T-helper 1 cell treated with Interleukin-12 subunit alpha and Interleukin-12 subunit beta and Interleukin-4 antibody, amounts not matched to agents 30 μg/mL and 1 μg/mL, for 36 hours (primary cell): Measurements from ENCODE around the gene UIMC1.
A peak's percentile ranks its signal among the peaks of the same experiment; 100 is the strongest.

Source experiments
- H3K27ac Mint-ChIP-seq: one replicate; pipeline ENCODE4 v1.8.0; 2021; ENCODE audit warnings: mild to moderate bottlenecking, mixed read lengths
- H3K27me3 Mint-ChIP-seq: one replicate; pipeline ENCODE4 v1.8.0; 2021; ENCODE audit warnings: low read depth, mixed read lengths
- H3K36me3 Mint-ChIP-seq: one replicate; pipeline ENCODE4 v1.8.0; 2021; ENCODE audit warnings: low read depth, mixed read lengths
- H3K4me1 Mint-ChIP-seq: one replicate; pipeline ENCODE4 v1.8.0; 2021; ENCODE audit warnings: low read depth, mixed read lengths
- H3K4me3 Mint-ChIP-seq: one replicate; pipeline ENCODE4 v1.8.0; 2021; ENCODE audit warnings: mild to moderate bottlenecking, moderate library complexity, mixed read lengths
- H3K9me3 Mint-ChIP-seq: one replicate; pipeline ENCODE4 v1.8.0; 2021; ENCODE audit warnings: mixed read lengths

Gene UIMC1

DNA sequence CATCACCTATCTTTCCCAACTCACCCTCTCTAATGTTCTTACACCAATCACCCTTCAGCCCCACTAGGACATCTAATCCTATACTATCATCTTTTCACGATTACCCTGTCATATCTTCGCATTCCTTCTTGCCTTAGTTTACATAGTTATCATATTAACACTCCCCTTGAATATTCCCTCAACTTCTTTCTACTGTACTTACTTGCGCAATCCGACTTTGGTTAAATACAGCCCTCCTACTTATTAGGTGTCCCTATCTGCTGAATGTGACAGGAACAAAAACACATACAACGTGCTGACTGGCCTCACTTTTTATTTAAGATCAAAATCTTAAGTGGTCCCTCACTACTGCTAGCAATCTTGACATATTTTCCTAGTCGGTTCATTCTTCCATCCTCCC, 88.0 kb downstream of the UIMC1 start:
- no peak overlapping the region for H3K27ac Mint-ChIP-seq
- no peaks in the 10 kb centered on the region for H3K27me3 Mint-ChIP-seq
- H3K4me1 Mint-ChIP-seq: peaks cover 5% of the 10 kb centered on the region
- H3K4me3 Mint-ChIP-seq: no peak overlapping the region
- peaks cover 25% of the 10 kb centered on the region for H3K36me3 Mint-ChIP-seq
- no peaks in the 10 kb centered on the region for H3K9me3 Mint-ChIP-seq

DNA sequence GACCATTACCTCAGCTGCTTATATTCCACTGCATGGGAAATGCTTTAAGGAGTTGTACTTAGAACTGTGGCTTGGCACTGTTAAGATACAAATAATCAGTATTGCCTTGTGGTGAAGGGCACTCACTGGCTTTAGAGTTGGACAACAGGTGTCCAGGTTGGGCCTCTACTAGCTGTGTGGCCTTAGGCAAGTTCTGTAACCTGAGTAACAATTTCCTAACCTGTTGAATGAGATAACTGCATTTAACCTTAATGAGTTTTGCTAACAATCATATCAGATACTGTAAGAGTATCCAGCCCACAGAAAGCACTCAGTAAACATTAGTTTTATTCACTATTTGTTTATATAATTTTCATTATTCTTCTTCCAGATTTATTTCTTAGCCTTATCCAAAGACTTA, 90.2 kb downstream of the UIMC1 start:
- Mint-ChIP-seq H3K4me1 (peaks cover 7% of the 10 kb centered on the region), H3K27me3 (no peaks in the 10 kb centered on the region), H3K9me3 (no peaks in the 10 kb centered on the region), H3K27ac (no peak overlapping the region), H3K4me3 (no peak overlapping the region), H3K36me3 (peaks cover 27% of the 10 kb centered on the region)

DNA sequence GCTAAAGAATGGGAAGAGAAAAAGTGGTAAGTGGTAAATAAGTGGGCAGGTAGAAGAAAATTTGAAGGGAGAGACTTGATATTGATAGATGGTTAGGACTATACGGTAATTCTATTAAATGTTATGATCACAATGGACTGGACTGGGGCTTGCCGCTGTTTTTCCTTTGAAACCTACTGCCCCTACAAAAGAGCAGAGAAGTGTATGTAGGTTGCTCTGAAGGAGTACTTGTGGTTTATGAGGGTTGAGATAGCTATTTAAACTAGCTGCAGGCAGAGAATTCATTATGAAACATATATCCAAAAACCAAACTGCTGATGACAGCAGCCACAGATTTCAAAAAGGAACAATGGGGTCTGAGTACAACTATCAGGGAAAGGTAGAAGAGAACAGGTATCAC, 90.7 kb downstream of the UIMC1 start:
- no peak overlapping the region for H3K27ac Mint-ChIP-seq

DNA sequence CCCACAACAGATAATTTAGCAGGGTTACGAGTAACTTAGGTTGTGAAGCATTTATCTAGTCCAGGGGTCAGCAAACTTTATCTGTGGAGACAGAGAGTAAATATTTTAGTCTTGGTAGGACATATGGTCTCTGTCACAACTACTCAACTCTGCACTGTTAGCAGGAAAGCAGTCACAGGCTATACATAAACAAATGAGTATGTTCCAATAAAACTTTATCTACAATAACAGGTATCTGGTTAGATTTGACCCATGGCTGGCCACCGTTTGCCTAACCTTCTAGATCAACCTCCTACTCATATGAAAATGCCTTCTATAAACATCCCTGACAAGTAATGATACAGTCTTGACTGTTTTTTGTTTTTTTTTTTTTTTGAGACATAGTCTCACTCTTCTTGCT, 94.5 kb downstream of the UIMC1 start:
- Mint-ChIP-seq H3K4me1 (peaks cover 8% of the 10 kb centered on the region), H3K36me3 (peaks cover 29% of the 10 kb centered on the region), H3K27ac (no peak overlapping the region), H3K9me3 (no peaks in the 10 kb centered on the region), H3K4me3 (no peak overlapping the region), H3K27me3 (no peaks in the 10 kb centered on the region)

More for the DNA sequence above, 90.7 kb downstream of the UIMC1 start:
- no peak overlapping the region for H3K4me3 Mint-ChIP-seq
- peaks cover 8% of the 10 kb centered on the region for H3K4me1 Mint-ChIP-seq
- no peaks in the 10 kb centered on the region for H3K9me3 Mint-ChIP-seq
- peaks cover 27% of the 10 kb centered on the region for H3K36me3 Mint-ChIP-seq
- H3K27me3 Mint-ChIP-seq: no peaks in the 10 kb centered on the region

DNA sequence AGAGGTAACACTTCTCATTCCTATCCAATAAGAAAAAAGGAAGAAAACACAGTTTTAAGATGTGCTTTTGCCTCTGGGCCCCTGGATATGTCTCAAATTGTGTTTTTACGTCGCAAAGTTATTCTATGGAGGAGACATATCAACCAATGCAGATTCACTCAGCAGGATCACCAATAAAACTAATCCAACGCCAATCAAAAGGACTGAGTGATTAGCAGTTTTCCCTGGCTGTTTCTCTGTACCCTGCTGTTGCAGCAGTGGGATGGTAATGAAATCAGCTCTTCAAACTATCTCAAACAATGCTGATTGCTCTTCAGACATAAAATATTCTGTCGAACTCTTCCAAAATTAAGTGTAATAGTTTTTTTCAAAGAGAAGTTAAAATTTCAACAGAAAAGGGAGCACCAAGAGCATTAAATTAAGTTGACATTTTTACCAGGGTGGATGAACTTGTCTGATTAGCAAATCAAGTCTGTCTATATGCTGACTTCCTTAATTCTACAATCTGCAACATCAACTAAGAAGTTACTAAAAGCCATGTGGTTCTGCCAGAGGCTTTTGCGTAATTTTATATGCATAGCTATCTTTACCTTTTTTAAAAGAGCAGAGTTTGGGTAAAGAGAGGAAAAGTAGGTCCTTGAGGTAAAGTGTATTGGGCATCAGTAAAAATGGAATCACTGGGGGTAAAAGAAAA, 97.8 kb downstream of the UIMC1 start:
- Mint-ChIP-seq H3K4me3 (no peak overlapping the region), H3K27ac (peak overlapping the region; percentile 43), H3K27me3 (no peaks in the 10 kb centered on the region), H3K4me1 (peaks cover 3% of the 10 kb centered on the region), H3K9me3 (no peaks in the 10 kb centered on the region), H3K36me3 (peaks cover 40% of the 10 kb centered on the region)

DNA sequence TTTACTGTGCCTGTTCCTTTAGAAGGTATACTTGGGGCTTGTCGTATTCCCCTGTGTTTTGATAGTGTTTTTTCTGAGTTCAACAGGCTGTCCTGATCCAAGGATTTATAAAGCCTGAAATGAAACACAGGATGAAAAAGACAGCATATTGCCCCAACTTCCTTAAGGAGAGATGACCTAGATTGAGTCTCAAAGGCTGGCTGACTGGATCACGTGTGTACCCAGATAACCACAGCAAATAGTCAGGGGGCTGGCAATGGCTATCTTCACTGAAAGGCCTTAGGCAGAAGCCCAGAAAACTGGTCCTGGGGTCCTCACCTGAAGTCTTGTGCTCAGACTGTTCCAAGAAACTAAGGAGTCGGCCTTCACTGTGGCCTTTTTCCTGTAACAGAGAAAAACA, 99.8 kb downstream of the UIMC1 start:
- Mint-ChIP-seq H3K27me3 (no peaks in the 10 kb centered on the region), H3K36me3 (peaks cover 51% of the 10 kb centered on the region), H3K27ac (no peak overlapping the region), H3K9me3 (no peaks in the 10 kb centered on the region), H3K4me1 (peaks cover 13% of the 10 kb centered on the region), H3K4me3 (no peak overlapping the region)

DNA sequence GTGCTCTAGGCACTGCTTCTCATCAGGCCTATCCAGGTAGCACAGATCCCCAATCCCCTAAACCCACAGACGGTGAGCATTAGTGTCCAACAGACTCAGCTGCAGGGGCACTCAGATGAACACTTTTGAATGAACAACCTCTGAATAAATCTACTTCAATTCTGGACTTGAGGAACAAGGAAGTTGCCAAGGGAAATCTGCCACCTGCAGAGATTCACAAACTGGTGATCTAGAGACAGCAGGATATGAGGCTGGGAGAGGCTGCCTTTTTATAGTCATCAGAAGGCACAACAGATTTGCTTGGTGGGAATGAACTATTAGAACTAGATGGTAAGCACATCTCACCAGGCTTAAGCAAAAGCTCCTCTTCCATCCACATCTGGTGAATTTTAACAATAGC, 100.5 kb downstream of the UIMC1 start:
- Mint-ChIP-seq H3K27me3 (no peaks in the 10 kb centered on the region), H3K36me3 (peaks cover 50% of the 10 kb centered on the region), H3K9me3 (no peaks in the 10 kb centered on the region), H3K27ac (no peak overlapping the region), H3K4me3 (no peak overlapping the region), H3K4me1 (peaks cover 13% of the 10 kb centered on the region)

DNA sequence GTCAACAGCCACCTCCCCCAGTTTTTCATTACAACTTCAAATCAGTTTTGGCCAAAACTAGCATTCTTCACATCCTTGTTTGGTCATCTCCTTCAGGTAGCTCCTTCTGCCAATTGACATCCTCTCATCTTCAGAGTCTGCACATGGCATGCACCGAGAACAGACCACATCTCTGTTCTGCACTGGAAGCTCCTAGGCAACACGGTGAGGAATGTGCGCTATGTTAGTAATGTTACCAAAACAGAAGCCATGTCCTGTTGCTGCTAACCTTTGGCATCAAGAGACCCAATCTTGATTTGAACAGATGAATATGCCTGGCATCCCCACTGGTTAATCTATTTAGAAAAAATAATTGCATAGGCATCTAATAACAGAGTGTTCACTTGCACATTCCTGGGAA, 102.3 kb downstream of the UIMC1 start:
- Mint-ChIP-seq H3K27ac (no peak overlapping the region), H3K4me3 (no peak overlapping the region), H3K27me3 (no peaks in the 10 kb centered on the region), H3K9me3 (no peaks in the 10 kb centered on the region), H3K36me3 (peaks cover 56% of the 10 kb centered on the region), H3K4me1 (peaks cover 27% of the 10 kb centered on the region)

DNA sequence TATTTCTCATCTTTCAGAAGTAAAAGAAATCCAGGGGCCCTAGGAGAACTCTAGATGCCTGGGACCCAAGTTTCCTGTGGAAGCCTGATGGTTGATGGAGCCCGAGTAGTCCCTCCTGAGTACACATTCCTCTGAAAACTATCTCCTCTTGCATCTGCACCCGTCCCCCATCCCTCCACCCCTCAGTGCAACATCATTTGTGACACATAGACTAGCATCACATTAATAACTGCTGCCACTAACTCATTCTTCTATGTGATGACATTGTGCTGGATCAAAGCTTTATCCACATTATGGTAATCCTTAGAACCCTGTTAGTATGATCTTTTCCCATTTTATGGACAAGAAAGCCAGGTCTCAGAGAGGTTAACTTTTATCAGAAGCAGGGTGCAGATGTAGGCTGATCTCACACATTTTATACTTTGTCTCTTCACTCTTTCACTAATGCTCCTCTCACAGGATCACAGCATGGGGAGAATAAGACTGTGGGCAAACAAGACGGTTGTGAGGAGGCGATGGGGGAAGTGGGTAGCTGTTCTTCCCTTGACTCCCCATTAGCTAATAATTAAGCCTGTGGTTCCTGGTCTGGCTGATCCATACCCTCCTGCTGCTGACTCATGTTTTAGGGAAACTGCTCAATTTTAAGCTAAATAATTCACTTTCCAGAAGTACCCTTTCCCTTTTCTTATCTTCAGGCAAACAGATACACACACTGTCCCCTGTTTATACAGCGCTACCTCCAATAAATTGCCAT, 103.5 kb downstream of the UIMC1 start:
- no peaks in the 10 kb centered on the region for H3K9me3 Mint-ChIP-seq
- H3K4me1 Mint-ChIP-seq: peaks cover 31% of the 10 kb centered on the region
- H3K27me3 Mint-ChIP-seq: no peaks in the 10 kb centered on the region
- peak overlapping the region; percentile 6 for H3K27ac Mint-ChIP-seq
- H3K36me3 Mint-ChIP-seq: peaks cover 51% of the 10 kb centered on the region
- H3K4me3 Mint-ChIP-seq: no peak overlapping the region

DNA sequence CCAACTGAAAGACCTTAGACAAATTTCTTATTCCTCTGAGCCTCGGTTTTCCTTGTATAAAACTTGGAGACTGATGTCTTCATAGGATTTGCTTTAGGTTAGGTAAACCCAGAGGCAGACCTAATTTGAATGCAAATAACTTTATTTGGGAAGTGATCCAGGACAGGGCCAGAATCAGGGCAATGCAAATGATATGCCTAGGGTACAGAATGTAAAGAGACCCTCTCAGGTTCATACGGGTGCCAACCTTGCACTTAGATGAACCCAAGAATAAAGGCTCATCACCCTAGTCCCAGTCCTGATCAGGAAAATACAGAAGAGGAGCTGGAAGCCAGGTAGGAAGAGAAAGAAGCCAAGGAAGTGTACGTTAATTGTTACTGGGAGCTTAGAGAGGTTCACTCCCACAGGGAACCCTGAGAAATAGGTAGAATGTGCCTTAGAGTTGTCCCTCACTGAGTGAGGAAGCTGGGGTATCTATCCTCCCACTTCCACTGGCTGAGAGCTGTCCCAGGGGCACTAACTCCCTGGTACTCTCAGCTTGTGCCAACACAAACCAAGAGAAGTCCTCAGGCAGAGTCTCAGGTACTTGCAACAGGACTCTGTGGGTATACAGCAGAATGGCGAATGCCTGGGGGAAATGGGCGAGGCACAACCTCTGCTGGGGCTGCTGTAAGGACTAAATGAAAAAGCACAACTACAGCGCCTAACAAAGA, 104.3 kb downstream of the UIMC1 start:
- Mint-ChIP-seq H3K4me3 (no peak overlapping the region), H3K27me3 (no peaks in the 10 kb centered on the region), H3K36me3 (peaks cover 46% of the 10 kb centered on the region), H3K27ac (peak overlapping the region; percentile 77), H3K9me3 (no peaks in the 10 kb centered on the region), H3K4me1 (peaks cover 31% of the 10 kb centered on the region)

DNA sequence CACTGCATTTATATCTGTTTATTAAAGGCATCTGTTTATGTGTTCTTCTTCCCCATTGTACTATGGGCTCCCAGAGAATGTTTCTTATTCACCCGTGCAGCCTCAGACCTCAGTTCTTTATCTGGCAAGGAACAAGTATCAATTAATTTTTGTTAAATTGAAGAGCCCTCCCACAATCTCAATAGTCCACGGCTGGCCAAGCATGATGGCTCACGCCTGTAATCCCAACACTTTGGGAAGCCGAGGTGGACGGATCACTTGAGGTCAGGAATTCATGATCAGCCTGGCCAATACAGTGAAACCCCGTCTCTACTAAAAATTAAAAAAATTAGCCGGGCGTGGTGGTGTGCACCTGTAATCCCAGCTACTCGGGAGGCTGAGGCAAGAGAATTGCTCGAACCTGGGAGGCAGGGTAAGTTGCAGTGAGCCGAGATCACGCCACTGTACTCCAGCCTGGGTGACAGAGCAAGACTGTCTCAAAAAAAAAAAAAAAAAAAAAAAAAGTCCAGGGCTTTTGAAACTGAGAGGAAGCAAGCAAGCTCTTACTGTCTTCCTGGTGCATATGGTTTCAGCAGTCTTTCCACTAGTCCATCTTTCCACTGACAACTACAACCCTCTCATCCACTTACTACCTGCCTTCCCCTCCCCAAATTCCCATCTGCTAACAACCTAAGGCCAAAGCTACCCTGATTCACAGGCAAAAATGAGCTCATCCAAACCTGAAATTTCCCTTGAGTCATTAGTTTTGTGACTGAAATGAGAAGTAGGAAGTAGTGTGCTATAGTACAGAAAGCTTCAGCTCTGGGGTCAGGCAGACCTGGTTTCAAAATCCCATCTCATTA, 105.1 kb downstream of the UIMC1 start:
- Mint-ChIP-seq H3K4me1 (peaks cover 33% of the 10 kb centered on the region), H3K27ac (peak overlapping the region; percentile 77), H3K4me3 (no peak overlapping the region), H3K27me3 (no peaks in the 10 kb centered on the region), H3K9me3 (no peaks in the 10 kb centered on the region), H3K36me3 (peaks cover 44% of the 10 kb centered on the region)

DNA sequence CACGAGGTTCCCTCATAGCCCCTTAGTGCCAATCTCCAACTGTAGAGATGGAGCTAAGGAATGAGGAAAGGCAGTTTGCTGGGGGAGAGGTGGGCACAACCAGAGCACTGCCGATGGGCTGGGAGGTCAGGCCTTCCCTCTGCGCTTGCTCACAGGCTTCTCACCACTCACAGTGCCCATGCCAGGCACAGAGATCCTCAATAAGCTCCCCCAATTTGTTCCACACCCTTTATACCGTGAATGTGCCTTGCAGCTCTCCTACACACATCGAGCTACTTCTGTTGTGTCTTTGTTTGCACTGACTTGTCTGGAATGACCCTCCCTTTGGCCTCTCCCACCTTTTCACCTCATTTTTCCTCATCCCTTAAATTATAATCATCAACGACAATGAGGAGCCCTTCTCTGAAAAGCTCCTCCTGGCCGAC, 105.8 kb downstream of the UIMC1 start:
- H3K27me3 Mint-ChIP-seq: no peaks in the 10 kb centered on the region
- H3K4me1 Mint-ChIP-seq: peaks cover 33% of the 10 kb centered on the region
- no peak overlapping the region for H3K4me3 Mint-ChIP-seq
- H3K36me3 Mint-ChIP-seq: peaks cover 40% of the 10 kb centered on the region
- no peak overlapping the region for H3K27ac Mint-ChIP-seq
- H3K9me3 Mint-ChIP-seq: no peaks in the 10 kb centered on the region

DNA sequence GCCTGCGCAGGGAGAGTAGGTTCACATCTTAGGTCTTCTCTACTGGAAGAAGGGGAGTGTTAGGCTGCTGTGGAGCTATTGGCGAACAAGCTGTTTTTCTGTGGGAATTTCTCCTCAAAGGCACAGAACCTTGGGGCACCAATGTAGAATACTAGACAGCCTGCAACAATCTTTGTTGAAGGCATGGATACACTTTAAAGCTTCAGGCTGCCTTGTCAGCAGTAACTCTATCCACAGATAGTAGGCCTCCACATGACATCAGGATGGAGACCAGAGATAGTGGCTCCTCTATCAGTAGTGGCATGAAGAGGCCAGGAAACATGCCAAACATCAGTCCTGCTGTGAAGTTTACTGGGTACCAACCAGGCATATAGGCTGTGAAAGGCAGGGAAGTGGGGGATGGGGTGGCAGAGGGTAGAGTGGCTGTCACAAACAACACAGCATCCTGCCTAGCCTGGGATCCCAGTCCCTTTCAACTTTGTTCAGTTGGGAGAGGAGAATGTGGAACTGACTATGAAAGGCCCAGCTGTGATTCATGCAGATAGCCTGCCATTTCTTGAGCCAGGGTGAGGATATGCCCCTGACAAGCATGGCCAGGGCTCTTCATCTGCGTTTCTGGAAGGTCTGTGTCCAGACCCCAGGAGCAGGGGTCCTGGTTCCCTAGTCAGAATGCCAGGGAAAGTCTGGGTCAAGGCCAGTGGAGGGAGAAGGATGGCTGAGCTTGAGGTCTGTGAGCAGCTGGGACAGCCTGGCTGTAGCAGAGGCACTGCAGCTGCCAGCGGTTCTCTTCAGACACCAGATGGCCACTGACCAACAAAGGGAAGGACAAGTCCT, 106.4 kb downstream of the UIMC1 start:
- Mint-ChIP-seq H3K27ac (no peak overlapping the region), H3K9me3 (no peaks in the 10 kb centered on the region), H3K4me1 (peaks cover 36% of the 10 kb centered on the region), H3K27me3 (no peaks in the 10 kb centered on the region), H3K4me3 (no peak overlapping the region), H3K36me3 (peaks cover 34% of the 10 kb centered on the region)
